MM.1S (cell line): ENCODE results near the gene SPINT2.

Source experiments
- EZH2 ChIP-seq: fragments of 300-600 bp; sonication (generic); optimal IDR thresholded peaks from 2 replicates; pipeline ENCODE3; 2017; ENCODE audit warnings: low read depth, mild to moderate bottlenecking, antibody characterized with exemption, low read length, mixed read lengths
- EZH2phosphoT487 ChIP-seq: fragments of 300-600 bp; sonication (generic); IDR thresholded peaks from 2 replicates; pipeline ENCODE4 v1.6.1; 2018; ENCODE audit warnings: antibody characterized with exemption, low read length
- TF ChIP-seq, protein P1 (sequence below): fragments of 300-600 bp; sonication (generic); IDR thresholded peaks from 2 replicates; pipeline ENCODE4 v1.5.1; 2016; ENCODE audit warnings: antibody characterized with exemption, low read length, mixed read lengths

DNA sequence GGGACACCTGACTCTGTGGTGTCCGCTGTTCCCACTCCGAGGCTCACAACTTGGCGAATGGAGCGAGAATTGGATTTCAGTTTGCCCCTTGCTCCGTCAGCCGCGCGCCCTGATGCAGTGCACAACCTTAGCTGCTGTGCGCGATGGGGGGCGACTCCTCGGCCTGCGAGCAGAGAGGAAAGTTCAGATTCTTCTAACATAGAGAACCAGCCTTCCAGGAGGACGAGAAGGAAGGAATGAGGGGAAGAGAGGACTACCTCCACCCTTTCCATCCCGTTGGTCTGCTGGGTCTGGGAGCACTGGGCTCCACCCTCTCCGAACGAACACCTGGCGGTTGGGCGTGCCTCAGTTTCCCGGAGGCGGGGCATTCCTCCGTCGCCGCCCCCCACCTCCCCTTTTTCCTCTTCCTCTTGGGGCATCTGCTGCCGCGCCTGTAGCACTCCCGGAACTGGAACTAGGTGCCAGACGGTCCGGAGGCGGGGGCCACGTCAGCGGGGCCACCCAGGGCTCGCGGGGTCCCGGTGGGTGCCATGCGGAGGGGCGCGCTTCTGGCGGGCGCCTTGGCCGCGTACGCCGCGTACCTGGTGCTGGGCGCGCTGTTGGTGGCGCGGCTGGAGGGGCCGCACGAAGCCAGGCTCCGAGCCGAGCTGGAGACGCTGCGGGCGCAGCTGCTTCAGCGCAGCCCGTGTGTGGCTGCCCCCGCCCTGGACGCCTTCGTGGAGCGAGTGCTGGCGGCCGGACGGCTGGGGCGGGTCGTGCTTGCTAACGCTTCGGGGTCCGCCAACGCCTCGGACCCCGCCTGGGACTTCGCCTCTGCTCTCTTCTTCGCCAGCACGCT, 55.3 kb downstream of the SPINT2 start, which contains the start of gene KCNK6:
- TF ChIP-seq, protein P1, sequence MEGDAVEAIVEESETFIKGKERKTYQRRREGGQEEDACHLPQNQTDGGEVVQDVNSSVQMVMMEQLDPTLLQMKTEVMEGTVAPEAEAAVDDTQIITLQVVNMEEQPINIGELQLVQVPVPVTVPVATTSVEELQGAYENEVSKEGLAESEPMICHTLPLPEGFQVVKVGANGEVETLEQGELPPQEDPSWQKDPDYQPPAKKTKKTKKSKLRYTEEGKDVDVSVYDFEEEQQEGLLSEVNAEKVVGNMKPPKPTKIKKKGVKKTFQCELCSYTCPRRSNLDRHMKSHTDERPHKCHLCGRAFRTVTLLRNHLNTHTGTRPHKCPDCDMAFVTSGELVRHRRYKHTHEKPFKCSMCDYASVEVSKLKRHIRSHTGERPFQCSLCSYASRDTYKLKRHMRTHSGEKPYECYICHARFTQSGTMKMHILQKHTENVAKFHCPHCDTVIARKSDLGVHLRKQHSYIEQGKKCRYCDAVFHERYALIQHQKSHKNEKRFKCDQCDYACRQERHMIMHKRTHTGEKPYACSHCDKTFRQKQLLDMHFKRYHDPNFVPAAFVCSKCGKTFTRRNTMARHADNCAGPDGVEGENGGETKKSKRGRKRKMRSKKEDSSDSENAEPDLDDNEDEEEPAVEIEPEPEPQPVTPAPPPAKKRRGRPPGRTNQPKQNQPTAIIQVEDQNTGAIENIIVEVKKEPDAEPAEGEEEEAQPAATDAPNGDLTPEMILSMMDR: no peak
- TF ChIP-seq EZH2: no peak
- TF ChIP-seq EZH2phosphoT487: no peak
